NCI-H1092 (cell line): ENCODE measurements around the gene SLIT3.

Experiments
- DNase-seq: peaks from one replicate; lab custom pipeline; 2025; lab: John Stamatoyannopoulos, UW

Gene SLIT3

DNA sequence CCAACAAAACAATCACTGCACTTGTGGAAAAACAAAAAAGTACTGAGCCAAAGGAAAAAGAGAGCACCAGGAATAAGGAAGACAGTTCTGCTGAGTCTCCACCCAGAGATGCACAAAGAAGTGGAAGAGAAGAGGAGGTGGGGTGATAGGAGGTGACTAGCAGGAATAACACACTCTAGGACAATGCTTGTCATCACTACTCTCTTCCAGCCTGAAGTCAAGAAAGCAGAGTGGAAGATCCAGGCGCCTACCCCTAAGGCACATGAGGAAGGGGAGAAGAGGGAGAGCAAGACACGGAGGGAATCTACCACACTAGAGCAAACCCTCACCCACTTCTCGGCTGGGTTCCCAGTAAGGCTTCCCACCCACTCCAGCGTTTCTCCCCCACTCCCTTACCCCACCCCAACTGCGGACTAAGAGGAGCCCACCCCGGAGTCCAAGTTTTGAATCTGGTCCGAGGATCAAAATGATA lies 1.7 kb downstream of the SLIT3 start:
- DNase-seq: no peak

DNA sequence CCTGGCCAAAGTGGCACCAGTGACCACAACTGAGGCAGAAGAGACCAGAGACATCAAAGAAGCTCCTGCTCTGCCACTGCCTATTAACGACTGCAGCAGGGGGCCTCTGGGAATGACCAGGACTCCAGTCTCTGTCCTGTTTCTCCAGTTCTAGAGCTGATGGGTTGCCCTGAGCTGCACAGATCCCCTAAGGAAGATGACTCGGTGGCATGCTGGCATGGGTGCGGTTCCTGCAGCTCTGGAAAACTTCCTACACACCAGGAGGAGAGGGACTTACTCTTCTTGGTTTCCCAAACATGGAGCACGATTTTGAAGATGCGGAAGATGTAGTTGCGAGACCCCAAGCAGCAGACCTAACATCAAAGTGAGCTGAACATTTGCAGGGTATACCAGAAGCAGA lies 2.7 kb downstream of the SLIT3 start:
- no peak for DNase-seq

GRCh38 chr5:169296419-169297143 lies 4.4 kb downstream of the SLIT3 start:
- no peak for DNase-seq

DNA sequence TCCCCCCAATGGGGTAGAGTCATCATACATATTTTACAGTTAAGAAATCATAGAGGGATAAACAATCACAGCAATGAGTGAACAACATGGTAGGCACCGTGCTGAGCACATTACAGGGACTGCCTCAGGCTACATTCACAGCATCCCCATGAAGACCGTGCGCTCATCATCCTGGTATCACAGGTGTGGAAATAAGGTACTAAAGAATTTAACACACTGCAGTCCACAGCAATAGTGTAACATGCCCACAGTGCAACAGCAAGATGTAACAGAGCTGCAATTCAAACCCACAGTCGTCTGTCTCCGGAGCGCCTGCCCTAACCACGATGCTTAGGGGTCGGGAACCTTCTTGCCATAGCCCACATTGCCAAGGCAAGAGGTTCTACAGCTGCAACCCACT lies 5.6 kb downstream of the SLIT3 start:
- no peak for DNase-seq

DNA sequence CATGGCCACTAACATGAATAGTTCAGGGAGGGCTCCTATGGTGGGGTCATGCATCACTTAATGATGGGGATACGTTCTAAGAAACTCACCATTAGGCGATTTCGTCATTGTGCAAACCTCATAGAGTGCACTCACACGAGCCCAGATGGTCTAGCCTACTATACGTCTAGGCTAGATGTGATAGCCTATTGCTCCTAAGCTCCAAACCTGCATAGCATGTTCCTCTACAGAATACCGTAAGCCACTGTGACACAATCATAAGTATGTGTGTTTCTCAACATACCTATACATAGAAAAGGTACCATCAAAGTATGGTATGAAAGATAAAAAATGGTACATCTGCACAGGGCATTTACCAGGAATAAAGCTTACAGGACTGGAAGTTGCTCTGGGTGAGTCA lies 6.3 kb downstream of the SLIT3 start:
- DNase-seq: no peak

- DNase-seq: no peak
Measured at GRCh38 chr5:169291877-169292276, 9.1 kb downstream of the SLIT3 start.

- no peak for DNase-seq
Measured at GRCh38 chr5:169290895-169291294, 10.0 kb downstream of the SLIT3 start.

DNA sequence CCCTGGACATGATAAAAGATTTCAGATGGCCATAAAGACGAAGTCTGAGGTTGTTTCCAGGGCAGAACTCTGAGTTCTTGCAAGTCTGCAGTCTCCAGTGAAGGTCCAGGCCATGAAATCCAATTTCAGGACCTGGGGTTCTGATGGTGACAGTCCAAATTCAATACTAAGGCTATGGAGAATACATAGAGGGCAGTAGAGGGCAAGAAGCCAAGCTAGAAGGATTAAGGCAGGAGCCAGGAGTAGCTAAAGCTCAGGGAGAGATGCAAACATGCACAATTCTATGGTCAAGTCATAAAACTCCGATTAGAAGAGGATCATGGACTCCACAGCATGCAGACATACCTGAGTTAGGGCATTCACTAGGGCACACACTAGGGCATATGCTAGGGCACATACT lies 11.4 kb downstream of the SLIT3 start:
- no peak for DNase-seq

GRCh38 chr5:169288066-169288930 lies 12.6 kb downstream of the SLIT3 start:
- no peak for DNase-seq

DNA sequence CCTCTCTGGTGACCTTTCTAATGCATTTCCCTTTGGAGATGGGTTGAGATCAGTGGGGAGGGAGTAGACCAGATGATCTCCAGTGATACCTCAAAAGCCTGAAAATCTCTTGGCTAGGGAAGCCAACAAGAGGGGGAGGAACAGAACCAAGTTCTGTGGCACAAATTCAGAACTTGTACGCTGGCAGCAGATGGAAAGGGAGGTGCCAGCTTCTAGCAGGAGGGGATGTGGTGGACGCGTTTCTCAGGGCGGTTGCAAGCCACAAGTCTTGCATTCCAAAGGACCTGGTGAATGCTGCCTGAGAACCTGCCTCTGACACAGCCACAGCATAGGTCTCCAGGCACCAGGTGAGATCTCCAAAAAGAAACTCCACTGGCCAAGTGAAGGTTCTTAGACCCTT lies 13.4 kb downstream of the SLIT3 start:
- DNase-seq: no peak

GRCh38 chr5:169286572-169287300 lies 14.2 kb downstream of the SLIT3 start:
- no peak for DNase-seq

DNA sequence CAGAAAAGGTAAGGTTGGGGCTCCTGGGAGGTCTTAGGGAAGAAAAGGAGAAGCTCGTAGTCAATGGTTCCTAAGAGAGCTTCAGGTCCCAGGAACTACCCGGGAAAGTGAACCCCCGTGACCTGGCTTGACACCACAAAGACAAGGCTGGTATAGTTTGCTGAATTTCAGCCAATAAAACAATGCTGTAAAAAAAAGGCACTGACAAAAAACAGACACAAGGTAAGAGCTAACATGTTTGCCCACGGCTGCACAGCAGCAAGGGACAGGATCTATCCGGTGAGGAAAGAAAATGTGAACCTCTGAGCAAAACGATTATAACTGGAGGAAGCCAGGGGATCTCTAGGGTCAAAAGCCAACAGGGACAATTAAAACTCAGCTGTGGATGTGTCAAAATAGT lies 17.1 kb downstream of the SLIT3 start:
- no peak for DNase-seq

DNA sequence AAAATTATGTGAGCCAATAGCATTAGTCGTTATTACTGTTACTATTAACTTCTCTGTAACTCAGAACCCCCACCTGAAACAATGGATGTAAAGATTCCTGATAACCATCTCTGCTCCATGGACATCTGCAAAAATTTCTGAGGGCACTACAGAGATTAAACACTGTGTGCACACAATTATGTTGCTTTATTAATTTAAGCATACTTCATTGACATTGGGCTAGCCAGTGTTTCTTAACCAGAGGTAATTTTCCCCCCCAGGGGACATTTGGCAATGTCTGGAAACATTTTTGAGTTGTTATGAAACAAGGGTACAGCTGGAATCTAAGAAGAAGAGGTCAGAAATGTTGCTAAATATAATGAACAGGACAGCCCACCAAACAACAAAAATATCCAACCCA lies 19.3 kb downstream of the SLIT3 start:
- DNase-seq: no peak

DNA sequence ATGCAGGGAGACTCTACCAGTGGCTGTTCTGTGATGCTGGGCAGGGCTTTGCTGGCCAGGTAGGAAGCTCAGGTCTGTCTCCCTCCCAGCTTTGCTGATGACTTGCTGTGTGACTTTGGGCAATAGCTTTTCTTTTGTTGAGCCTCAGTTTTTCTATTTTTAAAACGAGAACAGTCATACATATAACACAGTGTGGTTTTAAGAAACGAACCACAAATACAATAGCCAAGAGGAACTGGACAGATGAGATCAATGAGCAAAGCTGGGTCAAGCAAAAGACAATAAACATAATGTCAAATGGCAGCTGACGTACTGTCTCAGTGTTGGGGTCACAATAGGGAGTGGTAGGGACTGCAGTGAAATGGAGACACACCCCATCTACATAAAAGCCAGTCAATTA lies 20.2 kb downstream of the SLIT3 start:
- DNase-seq: no peak

GRCh38 chr5:169280286-169280685 lies 20.7 kb downstream of the SLIT3 start:
- DNase-seq: no peak

DNA sequence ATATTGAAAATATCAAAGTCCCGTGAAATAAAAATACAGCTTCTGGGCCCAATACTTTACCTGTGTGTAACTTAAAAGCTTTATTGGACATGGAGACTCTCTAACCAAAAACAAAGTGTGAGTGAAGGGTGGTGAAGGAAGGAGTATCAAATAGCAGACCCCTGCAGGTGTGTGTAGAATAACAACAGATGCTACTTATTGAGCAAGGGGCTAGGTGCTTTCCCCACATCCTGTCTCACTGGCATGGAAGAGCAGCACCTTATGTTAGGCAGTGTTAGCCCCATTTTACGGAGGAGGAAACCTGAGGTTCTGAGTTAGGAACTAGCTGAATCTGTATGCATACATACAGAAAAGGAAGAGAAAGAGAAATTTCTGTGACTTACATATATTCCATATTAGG lies 21.8 kb downstream of the SLIT3 start:
- DNase-seq: no peak

DNA sequence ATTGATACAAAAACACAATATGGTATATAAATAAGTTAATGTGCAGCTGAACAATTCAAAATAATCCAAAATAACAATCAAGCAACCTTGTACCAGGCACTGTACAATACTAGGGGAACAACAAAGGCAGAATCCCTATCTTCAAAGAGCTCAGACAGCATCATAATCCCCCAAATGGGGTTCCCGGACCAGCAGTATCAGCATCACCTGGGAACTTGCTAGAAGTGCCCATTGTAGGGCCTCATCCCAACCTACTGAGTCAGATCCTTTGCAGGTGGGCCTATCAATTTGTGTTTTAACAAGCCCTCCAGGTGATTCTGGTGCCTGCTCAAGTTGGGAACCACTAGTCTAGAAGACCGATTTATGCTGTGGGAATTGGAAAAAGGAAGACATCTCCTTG lies 27.1 kb downstream of the SLIT3 start:
- no peak for DNase-seq

DNA sequence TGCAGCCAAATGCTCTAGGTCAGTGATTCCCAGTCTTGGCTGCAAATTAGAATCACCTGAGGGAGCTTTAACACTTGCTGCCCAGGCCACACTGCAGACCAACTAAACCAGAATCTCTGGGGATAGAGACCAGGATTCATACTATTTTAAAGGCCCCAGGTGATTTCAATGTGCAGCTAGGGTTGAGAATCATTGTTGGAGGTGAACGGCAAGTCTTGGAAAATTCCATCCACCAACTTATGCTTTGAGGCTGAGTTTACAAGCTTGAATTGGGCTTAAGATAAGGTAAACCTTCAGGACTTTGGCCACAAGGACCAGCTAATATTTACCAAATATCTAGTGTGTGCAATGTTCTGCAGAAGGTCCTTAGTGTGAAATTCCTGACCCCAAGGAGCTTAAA lies 27.5 kb downstream of the SLIT3 start:
- no peak for DNase-seq

- peak; percentile 48 for DNase-seq
Measured at GRCh38 chr5:169272731-169273427, 28.1 kb downstream of the SLIT3 start.

GRCh38 chr5:169272111-169272510 lies 28.8 kb downstream of the SLIT3 start:
- no peak for DNase-seq

DNA sequence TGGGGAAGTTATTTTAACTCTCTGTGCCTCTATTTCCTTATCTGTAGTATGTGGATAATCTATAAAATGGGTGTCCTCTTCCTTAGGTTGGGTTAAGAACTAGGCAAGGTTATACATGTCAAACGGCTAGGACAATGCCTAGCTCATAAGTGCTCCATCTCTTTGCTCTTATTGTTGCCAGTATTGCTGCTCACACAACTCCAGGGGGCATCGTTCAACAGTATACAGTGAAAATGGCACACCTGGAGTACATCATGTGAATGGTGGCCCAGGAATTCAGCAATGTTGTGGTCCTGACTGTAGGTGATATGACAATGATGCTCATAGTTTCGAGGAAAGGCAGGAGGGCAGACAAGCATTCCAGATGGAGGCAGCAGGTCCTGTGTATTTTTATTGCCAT lies 30.1 kb downstream of the SLIT3 start:
- no peak for DNase-seq

DNA sequence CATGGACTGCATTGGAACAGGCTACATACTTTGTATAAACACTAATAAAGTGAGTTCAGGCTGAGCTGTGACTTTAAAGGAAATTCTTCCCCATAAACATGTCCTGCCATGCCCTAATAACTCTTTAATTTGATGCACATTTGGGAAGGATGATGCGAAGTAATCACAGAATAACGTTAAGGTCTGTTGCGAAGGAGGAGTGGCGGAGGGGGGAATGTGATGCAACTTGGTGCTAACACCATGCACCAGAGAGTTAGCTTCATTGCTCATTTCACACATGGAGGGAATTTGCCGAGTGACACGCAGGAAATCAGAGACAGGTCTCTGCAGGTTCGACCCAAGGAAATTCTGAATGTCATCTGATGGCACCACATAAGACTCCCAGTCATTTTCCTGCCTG lies 32.9 kb downstream of the SLIT3 start:
- no peak for DNase-seq
